NCI-H2171 treated with DMSO at 0.1 percent for 48 hours (cell line): Measurements from ENCODE around the gene MATCAP1.
A peak's percentile ranks its signal among the peaks of the same experiment; 100 is the strongest.

Experiments
- DNase-seq: peaks from one replicate; lab custom pipeline; 2025; lab: John Stamatoyannopoulos, UW

MATCAP1 gene

GRCh38 chr16:67183627-67184452, at the start of gene MATCAP1:
MATCAP1 (minus strand) TSS chr16:67183963; CDS start chr16:67180610, 3,353 bp downstream.
- DNase-seq = peak; percentile 99

- DNase-seq = no peak
Observed at GRCh38 chr16:67230809-67231660, 47.3 kb upstream of the MATCAP1 start.

- no peak for DNase-seq
Observed at GRCh38 chr16:67229906-67230808, 46.4 kb upstream of the MATCAP1 start.

- DNase-seq = no peak
Observed at GRCh38 chr16:67228905-67229304, 45.1 kb upstream of the MATCAP1 start.

- DNase-seq = no peak
Observed at GRCh38 chr16:67228034-67228785, 44.4 kb upstream of the MATCAP1 start.

- DNase-seq = no peak
Observed at GRCh38 chr16:67227567-67227921, 43.8 kb upstream of the MATCAP1 start.

- peak; percentile 96 for DNase-seq
Observed at GRCh38 chr16:67226804-67227566, 43.2 kb upstream of the MATCAP1 start, which contains the start of gene TMEM208. TMEM208 (plus strand) TSS chr16:67227130; CDS start chr16:67227219, 89 bp downstream.

GRCh38 chr16:67226295-67226803, 42.6 kb upstream of the MATCAP1 start:
- peak; percentile 72 for DNase-seq

GRCh38 chr16:67223992-67224391, 40.2 kb upstream of the MATCAP1 start:
- DNase-seq = no peak

- DNase-seq = no peak
Observed at GRCh38 chr16:67216612-67217490, 33.1 kb upstream of the MATCAP1 start.

- DNase-seq = no peak
Observed at GRCh38 chr16:67215706-67216105, 31.9 kb upstream of the MATCAP1 start.

- DNase-seq = no peak
Observed at GRCh38 chr16:67213197-67214019, 29.6 kb upstream of the MATCAP1 start.

- no peak for DNase-seq
Observed at GRCh38 chr16:67212766-67213165, 29.0 kb upstream of the MATCAP1 start.

- no peak for DNase-seq
Observed at GRCh38 chr16:67211674-67212073, 27.9 kb upstream of the MATCAP1 start.

- no peak for DNase-seq
Observed at GRCh38 chr16:67210069-67210937, 26.5 kb upstream of the MATCAP1 start.

GRCh38 chr16:67209565-67209964, 25.8 kb upstream of the MATCAP1 start:
- no peak for DNase-seq
